DOHH2 (cell line): ENCODE results near the gene KRTAP10-2.

Experiments
- H3F3A ChIP-seq: fragments of 200-600 bp; sonication (generic), shearing (Covaris generic); 2 replicates; pipeline ENCODE4 v1.6.0; 2016; ENCODE audit warnings: antibody characterized with exemption, mild to moderate bottlenecking; ENCODE audit not compliant: control insufficient read depth, insufficient read depth
- H3K27ac ChIP-seq: fragments of 200-600 bp; sonication (generic); 2 replicates; pipeline ENCODE4 v1.5.1; 2014; ENCODE audit warnings: low read depth, mild to moderate bottlenecking, low read length, moderate library complexity
- H3K27me3 ChIP-seq: fragments of 200-600 bp; sonication (generic); 2 replicates; pipeline ENCODE4 v1.6.1; 2014; ENCODE audit warnings: mild to moderate bottlenecking, low read length, mixed read lengths; ENCODE audit not compliant: control insufficient read depth
- H3K36me3 ChIP-seq: fragments of 200-600 bp; sonication (generic); 2 replicates; pipeline ENCODE4 v1.6.1; 2014; ENCODE audit warnings: mild to moderate bottlenecking, low read length, moderate library complexity, mixed read lengths; ENCODE audit not compliant: control insufficient read depth
- H3K4me1 ChIP-seq: fragments of 200-600 bp; sonication (generic); 2 replicates; pipeline ENCODE4 v1.6.1; 2014; ENCODE audit warnings: mild to moderate bottlenecking, low read length, mixed read lengths; ENCODE audit not compliant: control insufficient read depth
- H3K4me2 ChIP-seq: fragments of 200-600 bp; sonication (generic); 2 replicates; pipeline ENCODE4 v1.6.0; 2014; ENCODE audit warnings: mild to moderate bottlenecking, low read length, moderate library complexity
- H3K4me3 ChIP-seq: fragments of 200-600 bp; sonication (generic); 2 replicates; pipeline ENCODE4 v1.5.1; 2014; ENCODE audit warnings: mild to moderate bottlenecking, low read length, mixed read lengths
- H3K79me2 ChIP-seq: fragments of 200-600 bp; sonication (generic); 2 replicates; pipeline ENCODE4 v1.6.1; 2014; ENCODE audit warnings: mild to moderate bottlenecking, low read length, mixed read lengths; ENCODE audit not compliant: control insufficient read depth
- H3K9me2 ChIP-seq: fragments of 200-600 bp; sonication (generic); replicated peaks from 2 replicates; pipeline ENCODE4 v1.6.1; 2014; ENCODE audit warnings: mild to moderate bottlenecking, low read length, mixed read lengths; ENCODE audit not compliant: control insufficient read depth
- H3K9me3 ChIP-seq: fragments of 200-600 bp; sonication (generic); 2 replicates; pipeline ENCODE4 v1.6.1; 2014; ENCODE audit warnings: antibody characterized with exemption, low read length, mixed read lengths; ENCODE audit not compliant: control insufficient read depth, insufficient read depth
- H4K20me1 ChIP-seq: fragments of 200-600 bp; sonication (generic); 2 replicates; pipeline ENCODE4 v1.6.0; 2014; ENCODE audit warnings: low read depth, mild to moderate bottlenecking, antibody characterized with exemption, low read length, moderate library complexity; ENCODE audit not compliant: control insufficient read depth, insufficient read depth
- CTCF ChIP-seq: fragments of 200-600 bp; sonication (generic); IDR thresholded peaks from one replicate; pipeline ENCODE4 v1.5.1; 2014; ENCODE audit warnings: antibody characterized with exemption, mild to moderate bottlenecking, low read depth, low read length; ENCODE audit not compliant: poor library complexity, severe bottlenecking
- EZH2phosphoT487 ChIP-seq: fragments of 200-600 bp; sonication (generic); IDR thresholded peaks from 2 replicates; pipeline ENCODE4 v1.6.1; 2017; ENCODE audit warnings: borderline replicate concordance, mild to moderate bottlenecking, antibody characterized with exemption, low read length, moderate library complexity, mixed read lengths

Gene KRTAP10-2

GRCh38 chr21:44511938-44512275, 39.4 kb downstream of the KRTAP10-2 start:
- Histone ChIP-seq H3K27me3 (no peaks in the 10 kb centered on the region), H3K36me3 (no peaks in the 10 kb centered on the region), H3K27ac (no peak overlapping the region), H3K9me2 (no peaks in the 10 kb centered on the region), H3K9me3 (no peaks in the 10 kb centered on the region), H3F3A (no peaks in the 10 kb centered on the region), H3K4me3 (no peak overlapping the region), H4K20me1 (no peaks in the 10 kb centered on the region), H3K4me1 (no peaks in the 10 kb centered on the region), H3K4me2 (no peak overlapping the region), H3K79me2 (no peaks in the 10 kb centered on the region)
- TF ChIP-seq EZH2phosphoT487 (no peak), CTCF (no peak)

DNA sequence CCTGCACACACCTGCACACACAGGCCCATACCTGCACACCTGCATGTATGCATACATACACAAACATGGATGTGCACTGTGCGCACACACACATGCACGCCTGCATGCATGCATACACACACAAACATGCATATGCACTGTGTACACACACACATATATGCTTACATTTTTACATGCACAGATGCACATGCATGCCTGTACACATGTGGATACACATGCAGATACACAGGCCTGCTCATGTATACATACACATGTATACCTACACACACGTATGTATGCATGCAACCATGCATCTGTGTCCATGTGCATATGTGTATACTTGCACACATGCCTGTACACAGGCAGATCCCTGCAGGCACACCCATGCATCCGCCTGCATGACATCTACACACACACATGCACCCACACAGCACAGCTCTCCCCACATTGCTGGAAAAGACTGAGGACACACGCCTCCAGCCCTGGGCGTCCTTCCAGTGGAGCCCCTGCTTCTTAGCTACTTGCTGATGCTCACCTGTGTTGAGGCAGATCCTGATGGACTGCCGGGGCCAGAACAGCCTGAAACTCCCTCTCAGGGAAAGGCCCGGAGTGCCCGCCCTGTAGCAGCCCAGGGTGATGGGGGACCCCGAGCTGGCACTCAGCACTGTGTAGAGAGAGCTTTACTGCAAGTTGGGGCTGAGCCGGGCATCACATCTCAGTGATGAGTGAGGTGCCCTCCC, 39.9 kb downstream of the KRTAP10-2 start:
- Histone ChIP-seq H3K9me2 (no peaks in the 10 kb centered on the region), H3K36me3 (no peaks in the 10 kb centered on the region), H3K4me1 (no peaks in the 10 kb centered on the region), H3F3A (no peaks in the 10 kb centered on the region), H4K20me1 (no peaks in the 10 kb centered on the region), H3K27me3 (no peaks in the 10 kb centered on the region), H3K9me3 (no peaks in the 10 kb centered on the region), H3K4me2 (no peak overlapping the region), H3K4me3 (no peak overlapping the region), H3K79me2 (no peaks in the 10 kb centered on the region), H3K27ac (no peak overlapping the region)
- TF ChIP-seq CTCF: no peak

DNA sequence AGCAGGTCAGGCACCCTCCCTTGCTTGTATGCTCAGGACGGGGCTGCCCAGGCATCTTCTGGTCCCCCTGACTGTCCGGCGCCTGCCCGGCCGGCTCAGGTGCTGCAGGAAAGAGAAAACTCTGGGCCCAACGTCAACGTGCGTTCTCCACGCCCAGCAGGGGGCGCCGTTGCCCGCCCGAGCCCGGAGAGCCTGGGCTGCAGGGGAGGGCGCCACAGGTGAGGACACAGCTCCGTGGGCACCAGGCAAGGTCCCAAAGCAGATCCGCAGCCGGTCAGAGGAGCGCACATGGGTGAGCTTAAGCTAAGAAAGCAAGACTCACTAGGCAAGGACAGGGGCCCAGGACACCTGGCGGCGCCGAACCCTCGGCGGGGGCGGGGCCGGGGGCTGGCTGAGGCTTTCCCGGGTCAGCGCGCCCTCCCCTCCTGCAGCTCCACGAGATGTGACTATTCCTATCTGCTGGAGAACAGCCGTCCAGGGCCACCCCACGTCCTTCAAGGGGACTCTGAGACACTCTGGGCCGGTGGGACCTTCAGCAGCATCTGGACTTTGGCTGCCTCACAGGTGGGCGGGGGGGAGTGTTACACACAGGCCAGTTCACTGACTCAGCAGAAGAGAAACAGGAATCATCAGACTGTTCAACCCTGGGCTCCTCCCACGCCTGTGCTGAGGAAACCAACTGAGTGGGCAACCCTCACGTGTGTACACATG, 40.6 kb downstream of the KRTAP10-2 start:
- Histone ChIP-seq H3K36me3 (no peaks in the 10 kb centered on the region), H3F3A (no peaks in the 10 kb centered on the region), H4K20me1 (no peaks in the 10 kb centered on the region), H3K4me3 (no peak overlapping the region), H3K27me3 (no peaks in the 10 kb centered on the region), H3K9me3 (no peaks in the 10 kb centered on the region), H3K4me2 (peak overlapping the region; percentile 41), H3K79me2 (no peaks in the 10 kb centered on the region), H3K4me1 (no peaks in the 10 kb centered on the region), H3K9me2 (no peaks in the 10 kb centered on the region), H3K27ac (no peak overlapping the region)
- TF ChIP-seq EZH2phosphoT487: no peak
- peak; percentile 93 for TF ChIP-seq CTCF
